H54 (cell line): ENCODE results near the gene SPIB.
"Not testable (repeated sequence)": the region's sequence is repeated elsewhere in the genome, so short reads cannot be mapped to it uniquely, and the experiment has no call there.

Experiments used
- DNase-seq: peaks from one replicate; pipeline ENCODE4 v3.0.0; 2011; ENCODE audit warnings: low spot score, mixed read lengths; ENCODE audit not compliant: insufficient read length
- FAIRE-seq: peaks from 3 replicates; lab custom pipeline; 2011; peaks lifted over from hg19 to GRCh38; lab: Jason Lieb, UNC
- POLR2A ChIP-seq: IDR thresholded peaks from 2 replicates; pipeline ENCODE4 v1.6.1; 2011; ENCODE audit warnings: low read depth, mild to moderate bottlenecking, low read length

SPIB gene

DNA sequence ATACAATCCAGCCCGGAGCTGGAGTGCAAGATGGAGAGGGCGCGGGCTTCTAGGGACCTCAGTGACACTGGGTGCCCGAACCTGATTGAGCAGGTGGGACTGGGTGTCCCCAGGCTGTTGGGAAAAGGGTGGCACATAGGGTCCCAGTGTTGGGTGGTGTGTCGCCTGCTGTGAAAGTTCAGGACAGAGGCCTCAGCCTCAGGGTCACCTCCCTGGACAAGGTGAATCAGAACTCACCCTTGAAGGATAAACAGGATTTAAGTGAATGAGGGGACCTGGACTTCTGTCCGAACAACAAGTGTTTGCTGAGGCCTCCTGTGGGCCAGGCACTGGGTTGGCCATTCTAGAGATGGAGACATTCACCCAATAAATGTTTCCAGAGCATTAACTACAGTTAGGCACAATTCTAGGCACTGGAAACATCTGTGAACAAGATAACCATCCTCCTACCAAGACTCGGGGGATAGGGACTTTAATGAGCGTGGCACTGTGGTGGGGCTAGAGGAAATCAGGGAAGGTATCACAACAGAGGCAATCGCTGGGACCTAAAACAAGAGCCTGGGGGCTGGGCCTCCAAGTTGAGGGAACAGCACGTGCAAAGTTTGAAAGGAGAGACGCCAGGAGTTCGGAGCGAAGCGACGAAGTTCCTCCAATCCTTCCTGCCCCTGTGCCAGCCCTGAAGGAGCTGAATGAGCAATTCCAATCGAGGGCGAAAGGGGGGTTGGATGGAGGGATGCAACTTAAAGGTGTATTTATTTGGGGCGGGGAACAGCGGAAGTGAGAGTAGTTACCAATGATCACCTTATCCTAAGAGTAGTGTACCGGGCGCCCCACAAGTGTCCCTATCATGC lies 35.5 kb upstream of the SPIB start:
- FAIRE-seq (no peak), DNase-seq (no peak)
- no peak for TF ChIP-seq POLR2A

DNA sequence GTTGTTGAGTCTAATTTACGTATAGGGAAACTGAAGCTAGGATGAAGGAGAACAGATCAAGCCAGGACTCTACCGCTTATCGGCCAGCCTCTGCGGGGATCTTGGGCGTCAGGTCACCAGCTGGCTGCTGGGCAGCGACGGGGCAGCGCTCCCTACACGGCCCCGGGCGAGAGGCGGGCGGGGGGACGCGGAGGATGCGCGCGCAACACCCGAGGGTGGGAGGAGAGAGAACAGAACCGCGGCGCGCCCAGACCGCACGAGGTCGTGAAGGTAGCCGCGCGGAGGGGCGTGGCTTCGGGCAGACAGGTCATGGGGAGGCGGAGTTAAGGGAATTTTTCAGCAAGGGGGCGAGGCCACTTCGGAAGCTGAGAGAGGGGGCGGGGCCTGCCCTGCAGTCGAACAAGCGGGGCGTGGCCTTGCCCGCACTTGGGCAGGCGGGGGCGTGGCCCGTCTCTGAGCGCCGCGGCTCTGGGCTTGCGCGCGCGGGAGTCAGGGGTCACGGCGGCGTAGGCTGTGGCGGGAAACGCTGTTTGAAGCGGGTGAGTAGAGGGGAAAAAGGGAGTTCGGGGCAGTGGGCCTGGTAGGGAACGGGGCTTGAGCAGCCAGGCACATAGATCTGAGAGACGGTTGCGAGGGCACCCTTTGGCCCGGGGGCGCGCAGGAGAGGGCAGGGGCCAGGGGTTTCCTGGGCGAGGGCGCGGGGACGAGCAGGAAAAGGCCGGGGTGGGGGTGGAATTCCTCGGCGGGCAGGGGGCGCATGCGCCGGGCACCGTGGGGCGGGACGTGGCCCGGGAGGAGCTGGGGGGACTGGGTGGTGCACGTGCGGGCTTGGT lies 34.7 kb upstream of the SPIB start, which contains the start of gene POLD1:
TSS of gene POLD1 (plus strand) at position 496 of the 833 bp plus-strand sequence. CDS start 14,505 bp downstream, outside the sequence.
- TF ChIP-seq POLR2A: peak; percentile 71
- FAIRE-seq (peak; percentile 78), DNase-seq (peak; percentile 96)

DNA sequence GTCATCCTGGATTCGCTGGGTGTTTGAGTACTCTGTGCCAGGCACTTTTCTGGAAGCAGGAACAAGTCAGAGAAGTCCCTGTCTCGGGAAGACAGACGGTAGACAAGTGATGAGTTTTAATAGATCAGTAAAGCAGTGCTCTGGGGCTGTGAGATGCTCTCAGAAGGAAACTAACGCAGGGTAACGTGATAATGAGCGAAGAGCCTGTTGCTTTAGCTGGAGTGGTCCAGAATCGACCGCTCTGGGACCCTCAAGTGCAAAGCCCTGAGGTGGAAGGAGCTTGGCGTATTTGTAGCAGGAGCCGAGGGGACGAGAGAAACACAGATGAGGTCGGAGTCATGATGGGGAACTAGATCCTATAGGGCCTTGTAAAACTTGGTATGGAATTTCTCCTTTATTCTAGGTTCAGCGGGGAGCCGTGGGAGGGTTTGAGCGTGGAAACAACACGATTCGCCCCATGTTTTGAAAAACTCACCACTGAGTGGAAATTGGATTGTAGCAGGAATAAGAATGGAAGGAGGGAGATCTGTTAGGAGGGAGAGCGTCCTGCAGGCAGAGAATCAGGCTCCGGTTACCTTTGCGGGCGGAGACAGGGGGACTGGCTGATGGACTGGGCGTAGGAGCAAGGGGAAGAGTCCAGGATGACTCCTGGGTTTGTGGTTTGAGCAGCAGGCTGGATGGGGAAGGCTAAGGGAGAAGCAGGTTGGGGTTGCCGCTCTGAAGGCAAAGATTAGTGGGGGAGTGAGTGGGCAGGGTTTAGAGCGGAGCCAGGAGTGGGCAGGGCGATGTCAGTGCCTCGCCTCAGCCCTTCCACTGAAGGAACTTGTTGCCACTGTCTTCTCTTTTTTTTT lies 33.8 kb upstream of the SPIB start:
- DNase-seq: no peak
- no peak for FAIRE-seq
- no peak for TF ChIP-seq POLR2A

DNA sequence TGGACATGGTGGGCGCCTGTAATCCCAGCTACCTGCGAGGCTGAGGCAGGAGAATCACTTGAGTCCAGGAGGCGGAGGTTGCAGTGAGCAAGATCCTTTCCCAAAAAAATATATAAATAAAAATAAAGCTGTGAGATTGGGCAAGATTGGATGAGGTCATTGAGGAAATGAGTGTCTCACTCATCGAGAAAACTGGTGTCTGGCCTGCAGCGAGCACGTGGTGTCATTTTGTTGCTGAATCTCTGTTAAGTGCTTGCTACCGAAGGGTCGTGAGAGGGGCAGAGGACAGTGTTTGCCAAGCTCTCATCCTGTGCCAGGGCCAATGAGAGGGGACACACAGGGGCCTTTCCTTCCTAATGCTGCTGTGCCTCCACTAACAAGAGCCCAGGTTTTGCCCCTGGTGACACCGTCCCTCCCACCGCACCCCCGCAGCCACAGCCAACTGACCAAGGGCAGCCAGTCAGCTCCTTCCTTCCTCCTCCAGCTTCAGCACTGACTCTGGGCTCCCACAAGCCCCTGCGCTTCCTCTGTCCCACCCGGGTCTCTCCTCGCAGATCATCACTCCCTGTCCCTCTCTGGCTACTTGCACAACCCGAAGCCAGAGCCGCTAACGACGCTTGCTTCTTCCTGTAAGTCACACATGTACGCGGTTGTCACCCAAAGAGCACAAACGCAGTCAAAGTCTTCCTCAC lies 31.4 kb upstream of the SPIB start:
- DNase-seq (no peak), FAIRE-seq (no peak)
- TF ChIP-seq POLR2A: no peak

DNA sequence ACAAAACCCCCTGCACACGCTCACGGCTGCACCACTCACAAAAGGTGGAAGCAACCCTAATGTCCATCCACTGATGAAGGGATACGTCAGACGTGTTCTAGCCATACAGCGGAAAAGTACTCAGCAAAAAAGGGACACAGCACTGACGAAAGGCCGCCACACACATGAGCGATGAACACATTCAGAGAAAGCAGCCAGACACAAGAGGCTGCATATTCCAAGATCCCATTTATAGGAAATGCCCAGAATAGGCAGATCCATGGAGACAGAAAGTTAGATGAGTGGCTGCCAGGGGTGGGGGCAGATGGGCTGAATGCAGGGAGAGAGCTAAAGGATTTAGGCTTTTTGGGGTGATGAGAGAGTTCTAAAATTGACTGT lies 30.9 kb upstream of the SPIB start:
- no peak for FAIRE-seq
- no peak for TF ChIP-seq POLR2A

DNA sequence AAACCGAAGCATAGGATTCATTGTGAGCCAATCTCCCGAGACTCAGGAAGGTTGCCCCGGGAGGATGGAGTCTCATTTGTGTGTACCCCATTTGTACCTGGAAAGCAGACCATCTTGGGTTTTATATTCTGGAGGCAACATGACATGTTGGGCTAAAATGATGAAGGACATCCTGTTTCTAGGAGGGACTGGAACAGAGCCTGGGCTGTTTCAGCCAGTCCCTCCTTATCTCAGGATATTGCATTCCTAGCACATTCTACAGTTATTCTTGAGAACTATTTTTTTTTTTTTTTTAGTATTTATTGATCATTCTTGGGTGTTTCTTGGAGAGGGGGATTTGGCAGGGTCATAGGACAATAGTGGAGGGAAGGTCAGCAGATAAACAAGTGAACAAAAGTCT lies 28.4 kb upstream of the SPIB start:
- not testable (repeated sequence) for DNase-seq, FAIRE-seq

More for the DNA sequence above, 30.9 kb upstream of the SPIB start:
- no peak for DNase-seq

DNA sequence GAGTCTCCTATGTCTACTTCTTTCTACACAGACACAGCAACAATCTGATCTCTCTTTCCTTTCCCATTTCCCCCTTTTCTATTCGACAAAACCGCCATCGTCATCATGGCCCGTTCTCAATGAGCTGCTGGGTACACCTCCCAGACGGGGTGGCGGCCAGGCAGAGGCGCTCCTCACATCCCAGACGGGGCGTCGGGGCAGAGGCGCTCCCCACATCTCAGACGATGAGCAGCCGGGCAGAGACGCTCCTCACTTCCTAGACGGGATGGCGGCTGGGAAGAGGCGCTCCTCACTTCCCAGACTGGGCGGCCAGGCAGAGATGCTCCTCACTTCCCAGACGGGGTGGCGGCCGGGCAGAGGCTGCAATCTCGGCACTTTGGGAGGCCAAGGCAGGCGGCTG lies 27.8 kb upstream of the SPIB start:
- not testable (repeated sequence) for DNase-seq, FAIRE-seq

DNA sequence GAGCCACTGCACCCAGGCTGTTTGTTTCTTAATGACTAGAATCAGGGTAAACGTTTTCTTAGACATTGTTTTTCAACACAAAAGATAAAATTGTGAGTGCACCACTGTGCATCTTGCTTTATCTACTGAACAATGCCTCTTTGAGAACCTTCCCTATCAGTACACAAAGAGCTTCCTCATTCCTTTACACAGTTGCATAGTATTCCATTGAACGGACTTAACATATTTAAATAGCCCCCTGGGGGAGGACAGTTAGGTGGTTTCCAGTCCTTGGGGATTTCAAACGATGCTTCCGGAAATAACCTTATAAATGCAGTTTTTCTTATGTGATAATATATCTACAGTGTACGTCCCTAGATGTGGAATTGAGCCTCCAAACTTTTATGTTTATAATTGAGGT lies 26.0 kb upstream of the SPIB start:
- no peak for TF ChIP-seq POLR2A
- DNase-seq: no peak
- FAIRE-seq: no peak

DNA sequence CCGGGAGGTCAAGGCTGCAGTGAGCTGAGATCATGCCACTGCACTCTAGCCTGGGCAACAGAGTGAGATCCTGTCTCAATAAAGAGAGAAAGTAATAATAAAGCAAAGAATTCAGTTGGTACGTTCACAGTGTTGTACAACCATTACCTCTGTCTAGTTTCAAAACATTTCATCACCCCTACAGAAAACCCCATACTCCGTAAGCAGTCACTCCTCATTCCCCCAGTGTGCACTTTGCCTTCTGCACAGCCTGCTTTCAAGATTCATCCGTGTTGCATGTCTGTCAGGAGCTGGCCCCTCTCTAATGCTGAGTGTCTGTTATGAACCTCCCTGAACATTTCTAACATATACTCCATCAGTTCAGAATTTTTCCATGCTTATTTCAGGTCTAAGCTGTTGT lies 25.1 kb upstream of the SPIB start:
- TF ChIP-seq POLR2A: no peak
- DNase-seq: no peak
- FAIRE-seq: no peak

DNA sequence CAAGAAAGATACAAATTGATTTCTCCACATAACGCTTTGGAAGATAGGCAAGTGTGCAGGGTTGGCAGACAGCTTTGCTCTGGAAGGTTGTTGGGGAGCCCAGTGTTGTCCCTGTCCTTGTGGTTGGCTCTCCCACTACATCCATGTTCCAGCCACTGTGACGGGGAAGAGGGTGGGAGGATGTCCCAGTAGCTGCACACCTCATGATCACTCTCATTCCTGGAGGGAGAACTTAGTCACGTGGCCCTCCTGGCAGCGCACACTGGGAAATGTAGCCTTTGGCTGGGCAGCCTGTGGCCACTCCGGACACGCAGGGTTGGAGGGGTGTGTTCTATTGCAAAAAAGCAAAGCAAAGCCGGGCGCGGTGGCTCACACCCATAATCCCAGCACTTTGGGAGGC lies 24.7 kb upstream of the SPIB start:
- no peak for DNase-seq
- FAIRE-seq: no peak

DNA sequence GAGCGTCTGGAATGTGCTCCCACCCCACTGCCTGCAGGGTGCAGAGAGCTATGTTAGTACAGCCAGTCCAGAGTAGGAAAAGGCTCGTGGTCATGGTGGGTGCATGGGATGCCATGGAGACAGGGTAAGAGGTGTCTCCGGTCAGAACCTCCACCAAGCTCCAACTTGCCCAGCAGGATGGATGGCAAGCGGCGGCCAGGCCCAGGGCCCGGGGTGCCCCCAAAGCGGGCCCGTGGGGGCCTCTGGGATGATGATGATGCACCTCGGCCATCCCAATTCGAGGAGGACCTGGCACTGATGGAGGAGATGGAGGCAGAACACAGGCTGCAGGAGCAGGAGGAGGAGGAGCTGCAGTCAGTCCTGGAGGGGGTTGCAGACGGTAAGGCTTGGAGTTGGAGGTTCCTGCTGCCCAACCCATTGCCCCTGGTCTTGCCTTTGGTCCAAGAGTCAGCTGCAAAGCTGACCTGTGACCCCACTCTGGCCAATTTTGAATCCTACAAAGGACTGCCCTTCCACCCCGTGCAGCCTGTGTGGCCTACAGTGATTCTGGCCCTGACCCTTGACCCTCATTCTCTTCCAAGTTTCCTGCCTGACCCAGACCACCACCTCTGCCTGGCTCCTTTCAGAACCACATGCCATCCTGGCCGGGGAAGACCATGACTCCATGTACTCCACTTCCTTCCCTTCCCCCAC lies 19.9 kb upstream of the SPIB start:
- no peak for FAIRE-seq
- no peak for DNase-seq
- TF ChIP-seq POLR2A: no peak

More for the DNA sequence above, 24.7 kb upstream of the SPIB start:
- TF ChIP-seq POLR2A: no peak

DNA sequence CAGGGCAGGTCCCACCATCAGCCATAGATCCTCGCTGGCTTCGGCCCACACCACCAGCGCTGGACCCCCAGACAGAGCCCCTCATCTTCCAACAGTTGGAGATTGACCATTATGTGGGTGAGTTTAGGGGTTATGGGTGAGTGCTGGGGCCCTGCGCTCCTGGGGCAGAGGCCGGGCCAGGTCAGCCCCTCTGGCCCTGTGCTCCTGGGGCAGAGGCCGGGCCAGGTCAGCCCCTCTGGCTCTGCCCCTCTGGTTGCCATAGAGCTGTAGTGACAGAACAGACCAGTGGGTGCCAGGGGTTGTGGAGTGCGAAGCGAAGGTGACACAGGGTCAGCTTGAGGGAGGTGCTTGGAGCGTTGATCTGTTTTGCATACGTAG lies 19.4 kb upstream of the SPIB start:
- no peak for FAIRE-seq
- TF ChIP-seq POLR2A: no peak
- no peak for DNase-seq
